SU-DHL-6 (cell line): ENCODE measurements around the gene RORB.

Experiments used
- H2AFZ ChIP-seq: fragments of 200-600 bp; sonication (generic); 2 replicates; pipeline ENCODE4 v1.6.1; 2014; ENCODE audit warnings: low read depth, mild to moderate bottlenecking, moderate library complexity, mixed read lengths, antibody characterized with exemption, low read length; ENCODE audit not compliant: severe bottlenecking
- H3F3A ChIP-seq: fragments of 200-600 bp; shearing (Covaris generic); 2 replicates; pipeline ENCODE4 v1.6.0; 2016; ENCODE audit warnings: antibody characterized with exemption, mild to moderate bottlenecking; ENCODE audit not compliant: insufficient read depth
- H3K27ac ChIP-seq: fragments of 200-600 bp; sonication (generic); 2 replicates; pipeline ENCODE4 v1.5.1; 2016; ENCODE audit warnings: low read depth, mild to moderate bottlenecking, low read length, moderate library complexity, mixed read lengths
- H3K27me3 ChIP-seq: fragments of 200-600 bp; sonication (generic), shearing (Covaris generic); 2 replicates; pipeline ENCODE4 v1.6.0; 2014; ENCODE audit warnings: mild to moderate bottlenecking, low read length
- H3K36me3 ChIP-seq: fragments of 200-600 bp; sonication (generic); 2 replicates; pipeline ENCODE4 v1.6.1; 2014; ENCODE audit warnings: mild to moderate bottlenecking, low read length, mixed read lengths
- H3K4me2 ChIP-seq: fragments of 300-600, 200-600 bp; shearing (Covaris generic), sonication (generic); 2 replicates; pipeline ENCODE4 v1.6.0; 2014; ENCODE audit warnings: low read length, low read depth, mild to moderate bottlenecking; ENCODE audit not compliant: poor library complexity, severe bottlenecking
- H3K4me3 ChIP-seq: fragments of 200-600 bp; sonication (generic); 2 replicates; pipeline ENCODE4 v1.5.1; 2014; ENCODE audit warnings: antibody characterized with exemption, low read length, mild to moderate bottlenecking, mixed read lengths; ENCODE audit not compliant: insufficient read depth, poor library complexity, severe bottlenecking
- H3K79me2 ChIP-seq: fragments of 200-600 bp; sonication (generic); 2 replicates; pipeline ENCODE4 v1.6.1; 2014; ENCODE audit warnings: mild to moderate bottlenecking, low read length, moderate library complexity; ENCODE audit not compliant: insufficient read depth
- H3K9ac ChIP-seq: fragments of 200-600 bp; sonication (generic); 2 replicates; pipeline ENCODE4 v1.7.0; 2014; ENCODE audit warnings: mild to moderate bottlenecking, low read length
- H3K9me2 ChIP-seq: fragments of 200-600 bp; sonication (generic); replicated peaks from 2 replicates; pipeline ENCODE4 v1.6.1; 2014; ENCODE audit warnings: low read length; ENCODE audit not compliant: insufficient read depth
- H3K9me3 ChIP-seq: fragments of 200-600 bp; sonication (generic); 2 replicates; pipeline ENCODE4 v1.6.1; 2014; ENCODE audit warnings: low read length, mixed read lengths; ENCODE audit not compliant: insufficient read depth
- H4K20me1 ChIP-seq: fragments of 200-600 bp; sonication (generic); 2 replicates; pipeline ENCODE4 v1.6.1; 2014; ENCODE audit warnings: low read depth, mild to moderate bottlenecking, antibody characterized with exemption, low read length, moderate library complexity, mixed read lengths
- EZH2phosphoT487 ChIP-seq: fragments of 200-600 bp; sonication (generic), shearing (Covaris generic); conservative IDR thresholded peaks from 2 replicates; pipeline ENCODE4 v1.6.1; 2018; ENCODE audit warnings: mild to moderate bottlenecking, antibody characterized with exemption, low read length, moderate library complexity, mixed read lengths
- TF ChIP-seq, protein P1 (sequence below): fragments of 200-600 bp; sonication (generic); IDR thresholded peaks from one replicate; pipeline ENCODE4 v1.5.1; 2017; ENCODE audit warnings: antibody characterized with exemption, mild to moderate bottlenecking, low read length, moderate library complexity; ENCODE audit not compliant: insufficient read depth, poor library complexity, severe bottlenecking

Gene RORB

DNA sequence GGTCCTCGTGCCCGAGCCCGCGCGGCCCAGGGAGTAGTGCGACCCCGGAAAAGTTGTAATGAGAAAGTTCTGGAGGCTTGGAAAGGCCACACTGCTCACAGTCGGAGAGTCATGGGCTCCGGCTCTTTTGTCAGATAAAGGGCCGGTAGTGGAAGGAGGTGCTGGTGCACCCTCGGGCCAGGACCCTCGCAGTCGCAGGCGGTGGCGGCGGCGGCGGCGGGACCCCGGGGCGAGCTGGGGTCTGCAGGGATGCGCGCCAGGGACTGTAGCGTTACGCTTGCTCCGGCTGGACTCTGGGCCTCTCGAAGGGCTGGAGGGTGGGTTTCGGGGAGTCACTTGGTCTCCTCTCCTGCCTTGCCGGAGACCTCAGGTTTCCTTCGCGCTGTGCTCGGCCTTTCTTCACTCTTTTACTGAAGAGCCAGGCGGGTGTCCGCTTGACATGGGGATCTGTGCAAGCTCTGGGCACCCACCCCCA is 1.5 kb downstream of the RORB start:
- H3F3A ChIP-seq = no peaks in the 10 kb centered on the region
- H4K20me1 ChIP-seq = no peaks in the 10 kb centered on the region
- no peak overlapping the region for H3K4me3 ChIP-seq
- H3K9me3 ChIP-seq = no peaks in the 10 kb centered on the region
- no peaks in the 10 kb centered on the region for H3K36me3 ChIP-seq
- H2AFZ ChIP-seq = no peak overlapping the region
- H3K27me3 ChIP-seq = no peaks in the 10 kb centered on the region
- no peaks in the 10 kb centered on the region for H3K9me2 ChIP-seq
- no peak overlapping the region for H3K27ac ChIP-seq
- TF ChIP-seq EZH2phosphoT487 = no peak
- TF ChIP-seq, protein P1, sequence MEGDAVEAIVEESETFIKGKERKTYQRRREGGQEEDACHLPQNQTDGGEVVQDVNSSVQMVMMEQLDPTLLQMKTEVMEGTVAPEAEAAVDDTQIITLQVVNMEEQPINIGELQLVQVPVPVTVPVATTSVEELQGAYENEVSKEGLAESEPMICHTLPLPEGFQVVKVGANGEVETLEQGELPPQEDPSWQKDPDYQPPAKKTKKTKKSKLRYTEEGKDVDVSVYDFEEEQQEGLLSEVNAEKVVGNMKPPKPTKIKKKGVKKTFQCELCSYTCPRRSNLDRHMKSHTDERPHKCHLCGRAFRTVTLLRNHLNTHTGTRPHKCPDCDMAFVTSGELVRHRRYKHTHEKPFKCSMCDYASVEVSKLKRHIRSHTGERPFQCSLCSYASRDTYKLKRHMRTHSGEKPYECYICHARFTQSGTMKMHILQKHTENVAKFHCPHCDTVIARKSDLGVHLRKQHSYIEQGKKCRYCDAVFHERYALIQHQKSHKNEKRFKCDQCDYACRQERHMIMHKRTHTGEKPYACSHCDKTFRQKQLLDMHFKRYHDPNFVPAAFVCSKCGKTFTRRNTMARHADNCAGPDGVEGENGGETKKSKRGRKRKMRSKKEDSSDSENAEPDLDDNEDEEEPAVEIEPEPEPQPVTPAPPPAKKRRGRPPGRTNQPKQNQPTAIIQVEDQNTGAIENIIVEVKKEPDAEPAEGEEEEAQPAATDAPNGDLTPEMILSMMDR = no peak
- no peaks in the 10 kb centered on the region for H3K79me2 ChIP-seq
- H3K9ac ChIP-seq = no peak overlapping the region
- no peak overlapping the region for H3K4me2 ChIP-seq

- Histone ChIP-seq H2AFZ (no peak overlapping the region), H3K27ac (no peak overlapping the region), H3F3A (no peaks in the 10 kb centered on the region), H3K36me3 (no peaks in the 10 kb centered on the region), H3K9me3 (no peaks in the 10 kb centered on the region), H3K9me2 (no peaks in the 10 kb centered on the region), H3K27me3 (no peaks in the 10 kb centered on the region), H4K20me1 (no peaks in the 10 kb centered on the region), H3K4me3 (no peak overlapping the region), H3K79me2 (no peaks in the 10 kb centered on the region), H3K4me2 (no peak overlapping the region), H3K9ac (no peak overlapping the region)
- no peak for TF ChIP-seq EZH2phosphoT487
- TF ChIP-seq, protein P1 = no peak
Observed at GRCh38 chr9:74499111-74499601, 2.0 kb downstream of the RORB start.

DNA sequence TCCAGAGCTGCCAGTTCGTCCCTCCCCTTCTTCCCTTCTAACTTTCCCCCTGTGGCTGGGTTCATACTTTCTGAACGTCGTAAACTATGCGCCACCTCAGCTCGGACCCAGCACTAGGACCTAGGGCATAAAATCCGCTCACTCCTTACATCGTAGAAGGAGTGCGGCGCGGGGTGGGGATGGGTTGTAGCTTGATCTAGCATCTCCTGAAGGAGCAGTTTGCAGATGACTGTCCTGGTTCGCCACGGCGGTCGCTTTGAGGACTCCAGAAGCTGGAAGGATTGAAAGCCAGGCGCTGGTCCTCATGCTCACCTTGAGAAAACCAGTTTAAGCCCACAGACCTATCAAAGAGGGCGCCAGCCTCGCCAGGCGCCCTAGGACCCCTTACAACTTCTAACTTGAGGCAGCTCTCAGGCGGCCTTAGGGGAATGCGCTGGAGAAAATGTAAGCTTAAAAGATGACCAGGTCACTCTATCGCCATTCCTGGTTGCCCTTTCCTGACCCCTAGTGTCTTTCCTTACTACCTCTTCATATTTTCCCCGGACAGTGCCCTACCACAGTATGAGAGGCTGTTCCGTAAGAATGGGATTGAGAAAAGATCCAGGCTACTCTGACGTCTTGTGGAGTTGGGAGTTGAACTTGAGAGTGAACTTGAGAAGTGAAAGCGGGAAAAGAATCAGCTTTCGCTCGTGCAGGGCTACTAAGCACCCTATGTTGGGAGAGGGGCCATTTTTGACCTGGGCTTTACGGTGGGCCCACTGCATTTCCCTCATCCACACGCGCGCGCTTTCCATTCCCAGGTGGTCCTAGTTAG is 2.8 kb downstream of the RORB start:
- H3K79me2 ChIP-seq = no peaks in the 10 kb centered on the region
- no peaks in the 10 kb centered on the region for H3K36me3 ChIP-seq
- no peaks in the 10 kb centered on the region for H3F3A ChIP-seq
- no peak overlapping the region for H3K27ac ChIP-seq
- H4K20me1 ChIP-seq = no peaks in the 10 kb centered on the region
- H2AFZ ChIP-seq = no peak overlapping the region
- no peak overlapping the region for H3K4me2 ChIP-seq
- H3K4me3 ChIP-seq = no peak overlapping the region
- no peaks in the 10 kb centered on the region for H3K9me3 ChIP-seq
- no peak overlapping the region for H3K9ac ChIP-seq
- no peaks in the 10 kb centered on the region for H3K27me3 ChIP-seq
- TF ChIP-seq, protein P1 = no peak
- no peak for TF ChIP-seq EZH2phosphoT487
- no peaks in the 10 kb centered on the region for H3K9me2 ChIP-seq
